Nephron (organoid): ENCODE results near the gene CDIP1.

Experiments
- H3K27ac Mint-ChIP-seq, 3 experiments: 2 replicates each; pipeline ENCODE4 v1.8.0; 2020; ENCODE audit warnings: mixed read lengths in 3 of 3, mild to moderate bottlenecking in 2 of 3, moderate library complexity in 1 of 3
- H3K27me3 Mint-ChIP-seq: 2 replicates; pipeline ENCODE4 v1.8.0; 2021; ENCODE audit warnings: low read depth, mild to moderate bottlenecking, moderate library complexity, mixed read lengths
- H3K36me3 Mint-ChIP-seq: 2 replicates; pipeline ENCODE4 v1.8.0; 2020; ENCODE audit warnings: low read depth, mixed read lengths
- H3K4me1 Mint-ChIP-seq: 2 replicates; pipeline ENCODE4 v1.8.0; 2020; ENCODE audit warnings: mixed read lengths
- H3K4me3 Mint-ChIP-seq, 3 experiments: 2 replicates each; pipeline ENCODE4 v1.8.0; 2020; ENCODE audit warnings: mild to moderate bottlenecking in 3 of 3, mixed read lengths in 3 of 3, moderate library complexity in 2 of 3
- H3K9me3 Mint-ChIP-seq: 2 replicates; pipeline ENCODE4 v1.8.0; 2020; ENCODE audit warnings: mixed read lengths
- CTCF ChIP-seq, 3 experiments: fragments of 200-600 bp; sonication (generic); IDR thresholded peaks; one replicate each; pipeline ENCODE4 v1.5.0; 2021; ENCODE audit warnings: antibody characterized with exemption in 3 of 3; ENCODE audit not compliant: unreplicated experiment in 3 of 3

CDIP1 gene

DNA sequence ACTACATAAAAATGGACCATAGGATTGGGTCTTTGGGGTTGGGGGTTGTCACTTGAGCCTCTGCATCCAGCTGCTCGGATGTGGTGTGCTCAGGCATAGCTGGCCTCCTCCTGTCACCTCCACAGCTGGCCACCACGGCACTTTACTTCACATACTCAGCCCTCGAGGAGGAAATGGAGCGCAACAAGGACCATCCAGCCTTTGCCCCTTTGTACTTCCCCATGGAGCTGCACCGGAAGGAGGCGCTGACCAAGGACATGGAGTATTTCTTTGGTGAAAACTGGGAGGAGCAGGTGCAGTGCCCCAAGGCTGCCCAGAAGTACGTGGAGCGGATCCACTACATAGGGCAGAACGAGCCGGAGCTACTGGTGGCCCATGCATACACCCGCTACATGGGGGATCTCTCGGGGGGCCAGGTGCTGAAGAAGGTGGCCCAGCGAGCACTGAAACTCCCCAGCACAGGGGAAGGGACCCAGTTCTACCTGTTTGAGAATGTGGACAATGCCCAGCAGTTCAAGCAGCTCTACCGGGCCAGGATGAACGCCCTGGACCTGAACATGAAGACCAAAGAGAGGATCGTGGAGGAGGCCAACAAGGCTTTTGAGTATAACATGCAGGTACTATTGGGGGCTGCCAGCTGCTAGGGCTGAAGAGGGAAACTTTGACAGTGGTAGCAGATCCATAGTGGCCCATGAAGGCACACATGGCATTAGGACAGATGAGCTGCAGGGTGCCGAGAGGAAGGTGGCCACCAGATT lies 30.8 kb downstream of the CDIP1 start:
- H3K9me3 Mint-ChIP-seq = no peaks in the 10 kb centered on the region
- no peak overlapping the region for H3K27ac Mint-ChIP-seq
- no peak overlapping the region for H3K4me3 Mint-ChIP-seq

DNA sequence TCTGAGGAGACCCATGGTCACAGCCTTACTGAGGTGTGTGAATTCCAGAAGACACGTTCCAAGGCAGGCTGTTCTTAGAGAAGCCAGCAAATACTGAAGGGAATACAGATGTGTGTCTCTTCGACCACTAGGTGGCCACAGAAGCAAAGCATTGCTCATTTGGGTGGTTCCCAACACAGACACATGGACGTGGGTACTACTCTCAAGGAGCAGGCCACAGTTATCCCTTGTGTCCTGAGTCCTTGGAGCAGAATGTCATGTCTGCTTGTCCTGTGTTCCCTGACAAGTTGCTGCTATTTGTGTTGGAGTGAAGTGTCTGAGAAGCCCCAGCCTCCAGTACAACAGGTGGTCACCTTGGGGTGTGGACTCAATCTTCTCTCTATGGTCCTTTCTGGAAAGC lies 32.1 kb downstream of the CDIP1 start:
- peak; percentile 75 to 77 (median 76) for TF ChIP-seq CTCF (IDR thresholded peaks at IDR 0.05; ENCODE audit: unreplicated experiment in 3 of 3)
- Mint-ChIP-seq H3K27me3 (no peaks in the 10 kb centered on the region), H3K4me1 (peaks cover 6% of the 10 kb centered on the region), H3K27ac (no peak overlapping the region), H3K4me3 (no peak overlapping the region), H3K9me3 (no peaks in the 10 kb centered on the region), H3K36me3 (peaks cover 22% of the 10 kb centered on the region)

More for the DNA sequence above, 30.8 kb downstream of the CDIP1 start:
- peaks cover 8% of the 10 kb centered on the region for H3K4me1 Mint-ChIP-seq
- peaks cover 30% of the 10 kb centered on the region for H3K36me3 Mint-ChIP-seq
- TF ChIP-seq CTCF (IDR thresholded peaks at IDR 0.05; ENCODE audit: unreplicated experiment in 3 of 3) = no peak
- no peaks in the 10 kb centered on the region for H3K27me3 Mint-ChIP-seq

GRCh38 chr16:4505356-4506147 lies 33.0 kb downstream of the CDIP1 start:
- no peaks in the 10 kb centered on the region for H3K9me3 Mint-ChIP-seq
- H3K27ac Mint-ChIP-seq = no peak overlapping the region
- no peak for TF ChIP-seq CTCF (IDR thresholded peaks at IDR 0.05; ENCODE audit: unreplicated experiment in 3 of 3)
- no peaks in the 10 kb centered on the region for H3K27me3 Mint-ChIP-seq
- H3K4me1 Mint-ChIP-seq = peaks cover 9% of the 10 kb centered on the region
- H3K36me3 Mint-ChIP-seq = peaks cover 13% of the 10 kb centered on the region
- H3K4me3 Mint-ChIP-seq = no peak overlapping the region

GRCh38 chr16:4501071-4501478 lies 37.5 kb downstream of the CDIP1 start:
- no peaks in the 10 kb centered on the region for H3K9me3 Mint-ChIP-seq
- H3K27me3 Mint-ChIP-seq = no peaks in the 10 kb centered on the region

DNA sequence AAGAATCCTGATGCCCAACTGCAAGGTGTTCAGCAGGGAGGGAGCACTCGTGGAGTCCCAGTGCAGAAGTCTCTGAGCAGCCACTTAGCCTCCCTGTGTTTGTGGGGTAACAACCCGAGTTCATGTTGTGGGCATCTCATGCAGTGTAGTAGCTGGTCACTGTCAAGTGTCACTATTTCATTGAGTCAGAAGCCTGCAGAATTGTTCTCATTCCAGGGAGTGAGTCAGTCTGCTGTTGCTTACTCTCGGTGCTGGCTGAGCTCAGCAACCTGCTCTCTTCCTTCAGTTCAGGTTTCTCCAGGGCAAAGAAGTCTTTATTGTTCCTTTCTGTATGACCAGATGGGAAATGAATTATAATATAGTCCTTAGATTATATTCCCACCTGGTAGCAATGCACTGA lies 38.3 kb downstream of the CDIP1 start:
- no peak for TF ChIP-seq CTCF (IDR thresholded peaks at IDR 0.05; ENCODE audit: unreplicated experiment in 3 of 3)
- peaks cover 23% of the 10 kb centered on the region for H3K4me1 Mint-ChIP-seq
- peak overlapping the region in 1 of 3 experiments; percentile 12 for H3K27ac Mint-ChIP-seq
- H3K9me3 Mint-ChIP-seq = no peaks in the 10 kb centered on the region
- H3K36me3 Mint-ChIP-seq = no peaks in the 10 kb centered on the region
- H3K27me3 Mint-ChIP-seq = no peaks in the 10 kb centered on the region
- H3K4me3 Mint-ChIP-seq = no peak overlapping the region

More at GRCh38 chr16:4501071-4501478, 37.5 kb downstream of the CDIP1 start:
- Mint-ChIP-seq H3K4me1 (peaks cover 23% of the 10 kb centered on the region), H3K4me3 (no peak overlapping the region), H3K27ac (peak overlapping the region in 1 of 3 experiments; percentile 12), H3K36me3 (no peaks in the 10 kb centered on the region)
- TF ChIP-seq CTCF (IDR thresholded peaks at IDR 0.05; ENCODE audit: unreplicated experiment in 3 of 3) = no peak
